Measurements from ENCODE around the gene ERP44.
"Not testable (repeated sequence)": the region's sequence is repeated elsewhere in the genome, so short reads cannot be mapped to it uniquely, and the experiment has no call there.

Gene ERP44

DNA sequence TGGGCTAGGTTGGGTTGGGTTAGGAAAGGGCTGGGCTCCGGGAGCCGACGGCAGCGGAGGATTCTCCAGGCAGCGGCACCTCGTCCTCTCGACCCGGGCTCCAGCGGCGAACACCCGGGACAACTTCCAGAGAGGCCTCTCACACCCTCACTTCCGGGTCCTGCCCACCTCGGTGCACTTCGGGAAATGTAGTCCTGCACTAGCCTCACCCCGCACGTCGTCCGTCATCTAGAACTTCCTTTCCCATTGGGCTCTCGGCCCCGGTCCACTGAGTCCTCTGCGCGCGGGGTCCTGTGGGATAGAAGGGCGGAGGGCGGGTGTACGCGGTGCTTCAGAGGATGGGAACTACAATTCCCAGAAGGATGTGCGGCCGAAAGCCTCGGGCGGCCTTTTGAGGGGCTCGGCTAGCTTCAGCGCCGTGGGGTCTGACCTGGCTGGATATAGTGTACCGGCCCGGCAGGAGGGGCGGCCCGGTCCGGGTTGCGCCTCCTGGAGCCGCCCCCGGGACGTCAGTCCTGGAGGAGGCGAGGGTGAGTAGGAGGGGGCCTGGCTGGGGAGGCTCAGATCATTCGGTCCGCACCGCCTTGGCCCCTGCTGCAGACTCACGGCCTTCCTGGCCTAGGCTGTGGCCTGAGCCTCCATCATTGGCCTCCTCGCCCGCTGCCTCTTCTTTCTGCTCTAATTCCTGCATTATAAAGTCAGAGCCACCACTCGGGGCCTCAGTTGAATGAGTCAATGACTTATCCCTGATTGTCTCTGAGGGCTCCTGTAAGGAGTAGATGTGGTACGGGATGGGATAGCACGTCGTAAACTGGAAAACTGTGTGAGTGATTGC is at the start of gene ERP44, which contains the start of gene INVS:
TSS of gene ERP44 (minus strand) at position 114 of the 835 bp plus-strand sequence. CDS start 160 bp downstream, outside the sequence.
TSS of gene INVS (plus strand) at position 357 of the 835 bp plus-strand sequence. CDS start 5,279 bp downstream, outside the sequence.
- DNase-seq = peak; percentile 98

GRCh38 chr9:100145976-100146375 is 47.2 kb upstream of the ERP44 start:
- not testable (repeated sequence) for DNase-seq

GRCh38 chr9:100145167-100145934 is 46.6 kb upstream of the ERP44 start:
- not testable (repeated sequence) for DNase-seq

DNA sequence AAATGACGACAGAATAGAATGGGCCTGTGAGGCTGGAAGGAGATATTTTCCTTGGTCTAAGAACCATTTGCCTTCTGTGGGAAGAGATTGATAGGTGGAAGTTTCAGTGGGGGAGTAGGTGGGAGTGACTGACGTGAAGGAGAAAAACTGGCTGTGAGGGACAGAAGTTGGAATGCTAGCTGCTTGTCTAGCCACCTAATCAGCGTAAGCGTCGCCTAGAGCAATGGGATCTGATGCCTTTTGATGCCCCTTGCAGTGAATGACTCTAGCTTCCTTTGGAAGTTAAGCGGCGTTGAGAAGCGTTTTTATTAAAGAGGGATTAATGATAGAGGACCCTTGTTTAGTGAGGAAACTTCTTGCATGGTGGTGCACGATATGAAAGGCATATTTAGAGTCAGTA is 43.1 kb upstream of the ERP44 start:
- not testable (repeated sequence) for DNase-seq

DNA sequence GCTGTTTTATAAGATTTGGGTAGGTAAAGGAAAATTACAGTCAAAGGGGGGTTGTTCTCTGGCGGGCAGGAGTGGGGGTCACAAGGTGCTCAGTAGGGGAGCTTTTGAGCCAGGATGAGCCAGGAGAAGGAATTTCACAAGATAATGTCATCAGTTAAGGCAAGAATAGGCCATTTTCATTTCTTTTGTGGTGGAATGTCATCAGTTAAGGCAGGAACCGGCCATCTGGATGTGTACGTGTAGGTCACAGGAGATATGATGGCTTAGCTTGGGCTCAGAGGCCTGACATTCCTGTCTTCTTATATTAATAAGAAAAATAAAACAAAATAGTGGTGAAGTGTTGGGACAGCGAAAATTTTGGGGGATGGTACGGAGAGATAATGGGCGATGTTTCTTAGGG is 41.5 kb upstream of the ERP44 start:
- DNase-seq = not testable (repeated sequence)

DNA sequence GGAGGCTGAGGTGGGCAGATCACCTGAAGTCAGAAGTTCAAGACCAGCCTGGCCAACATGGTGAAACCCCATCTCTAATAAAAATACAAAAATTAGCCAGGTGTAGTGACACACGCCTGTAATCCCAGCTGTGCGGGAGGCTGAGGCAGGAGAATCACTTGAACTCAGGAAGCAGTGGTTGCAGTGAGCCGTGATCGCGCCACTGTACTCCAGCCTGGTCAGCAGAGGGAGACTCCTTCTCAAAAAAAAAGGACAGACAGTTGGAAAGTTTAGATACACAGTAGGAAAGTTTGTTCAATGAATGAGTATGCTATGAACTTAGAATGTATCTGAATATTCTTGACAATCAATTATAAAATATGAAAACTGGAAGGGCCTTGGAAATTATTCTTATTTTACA is 38.0 kb upstream of the ERP44 start:
- not testable (repeated sequence) for DNase-seq

GRCh38 chr9:100134731-100135130 is 35.9 kb upstream of the ERP44 start:
- DNase-seq = no peak

GRCh38 chr9:100131875-100132430 is 33.2 kb upstream of the ERP44 start:
- no peak for DNase-seq

GRCh38 chr9:100131216-100131615 is 32.4 kb upstream of the ERP44 start:
- DNase-seq = no peak

- DNase-seq = no peak
Measured at GRCh38 chr9:100129772-100130171, 31.0 kb upstream of the ERP44 start.

DNA sequence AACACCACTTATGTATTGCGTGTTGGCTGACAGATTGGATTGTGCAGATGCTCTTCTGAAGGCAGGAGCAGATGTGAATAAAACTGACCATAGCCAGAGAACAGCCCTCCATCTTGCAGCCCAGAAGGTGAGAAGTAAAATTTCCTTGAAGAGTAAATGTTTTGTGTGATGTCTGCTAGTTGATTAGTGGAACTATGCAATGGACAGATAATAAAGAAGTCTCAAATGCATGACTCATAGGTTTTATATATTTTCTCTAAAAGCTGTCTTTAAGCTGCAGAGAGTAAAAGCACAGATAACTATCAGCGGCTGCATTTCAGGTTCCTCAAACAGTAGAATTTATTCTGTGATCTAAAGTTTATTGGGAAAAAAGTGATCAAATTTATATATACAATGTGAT is 27.6 kb upstream of the ERP44 start:
- DNase-seq = no peak

DNA sequence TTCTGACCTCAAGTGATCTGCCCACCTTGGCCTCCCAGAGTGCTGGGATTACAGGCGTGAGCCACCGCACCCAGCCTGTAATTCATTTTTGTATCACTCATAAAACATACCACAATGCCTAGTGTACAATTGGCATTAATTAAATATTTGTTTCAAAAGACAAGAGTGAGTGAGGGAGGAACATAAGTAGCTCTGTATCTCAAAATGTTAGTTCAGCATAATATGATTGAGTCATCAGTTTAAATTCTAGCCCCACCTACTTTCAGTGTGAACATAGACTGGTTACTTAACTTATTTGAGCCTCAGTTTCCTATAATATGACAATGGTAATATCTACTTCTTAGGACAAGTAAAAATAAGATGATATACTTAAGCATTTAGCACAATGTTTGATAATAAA is 27.1 kb upstream of the ERP44 start:
- DNase-seq = no peak

DNA sequence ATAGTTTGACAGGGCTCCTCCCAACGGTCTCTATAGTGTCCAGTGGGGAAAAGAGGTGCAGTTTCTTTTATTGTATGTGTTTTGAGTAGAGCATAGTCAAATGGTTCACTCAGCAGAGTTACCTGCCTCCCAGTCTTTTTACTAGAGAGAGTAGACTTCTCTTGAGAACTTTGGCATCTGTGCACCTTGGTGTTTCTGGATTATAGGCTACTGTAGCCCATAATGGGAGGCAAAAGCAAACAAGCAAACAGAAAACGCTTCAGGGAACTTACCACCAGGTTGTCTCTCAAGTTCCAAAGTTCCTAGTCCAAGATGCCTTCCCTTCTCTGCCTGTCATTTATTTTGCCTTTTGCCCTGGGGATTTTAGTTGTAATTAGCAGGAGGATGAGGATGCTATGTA is 26.4 kb upstream of the ERP44 start:
- no peak for DNase-seq

DNA sequence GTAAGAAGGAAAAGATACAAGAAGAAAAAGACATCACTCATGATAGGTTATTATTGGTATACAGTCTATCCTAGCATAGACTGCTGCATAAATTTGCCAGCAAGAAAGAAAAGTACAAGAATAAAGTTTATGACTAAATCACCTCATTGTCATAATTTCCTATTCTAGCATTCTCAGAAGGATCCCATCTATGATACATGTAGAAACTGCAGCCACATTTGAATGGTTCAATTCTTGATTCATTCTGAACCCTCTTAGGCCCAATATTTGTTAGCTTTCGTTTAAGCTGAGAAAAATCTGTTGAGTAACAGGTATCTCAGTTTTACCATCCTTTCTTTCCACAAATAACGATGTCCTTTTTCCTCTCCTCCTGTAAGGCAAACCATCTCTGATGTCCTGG is 21.5 kb upstream of the ERP44 start:
- DNase-seq = no peak

- no peak for DNase-seq
Measured at GRCh38 chr9:100117316-100117715, 18.5 kb upstream of the ERP44 start.

DNA sequence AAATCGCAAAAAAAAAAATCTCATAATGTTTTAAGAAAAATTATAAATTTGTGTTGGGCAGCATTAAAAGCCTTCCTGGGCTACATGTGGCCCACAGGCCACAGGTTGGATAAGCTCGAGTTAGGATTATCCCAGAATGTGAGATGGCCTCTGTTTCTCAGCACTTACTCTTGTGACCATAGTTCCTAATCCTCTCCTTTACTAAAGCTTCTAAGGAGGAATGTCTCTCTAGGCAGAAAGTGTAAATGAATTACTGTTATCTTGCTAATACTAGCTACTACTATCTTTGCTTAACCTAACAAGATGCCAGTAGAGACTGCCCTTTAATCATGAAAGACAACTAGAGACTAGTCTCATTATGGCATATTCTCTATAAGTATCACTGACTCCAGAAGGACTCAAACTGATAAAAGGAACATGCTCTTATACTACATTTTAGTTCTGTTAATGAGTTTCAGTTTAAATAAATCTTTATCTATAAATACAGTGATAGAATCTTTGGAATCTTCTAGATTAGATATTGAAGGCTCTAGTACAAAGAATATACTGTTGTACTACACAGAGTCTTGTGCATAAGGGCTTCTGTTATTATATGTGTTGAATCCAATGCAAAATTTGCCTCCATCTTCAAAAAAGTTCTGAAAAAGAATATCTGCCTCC is 14.0 kb upstream of the ERP44 start:
- DNase-seq = no peak

- DNase-seq = no peak
Measured at GRCh38 chr9:100111235-100111634, 12.4 kb upstream of the ERP44 start.

GRCh38 chr9:100108559-100108958 is 9.8 kb upstream of the ERP44 start:
- no peak for DNase-seq

- no peak for DNase-seq
Measured at GRCh38 chr9:100106616-100107015, 7.8 kb upstream of the ERP44 start.

GRCh38 chr9:100105861-100106260 is 7.1 kb upstream of the ERP44 start:
- no peak for DNase-seq

DNA sequence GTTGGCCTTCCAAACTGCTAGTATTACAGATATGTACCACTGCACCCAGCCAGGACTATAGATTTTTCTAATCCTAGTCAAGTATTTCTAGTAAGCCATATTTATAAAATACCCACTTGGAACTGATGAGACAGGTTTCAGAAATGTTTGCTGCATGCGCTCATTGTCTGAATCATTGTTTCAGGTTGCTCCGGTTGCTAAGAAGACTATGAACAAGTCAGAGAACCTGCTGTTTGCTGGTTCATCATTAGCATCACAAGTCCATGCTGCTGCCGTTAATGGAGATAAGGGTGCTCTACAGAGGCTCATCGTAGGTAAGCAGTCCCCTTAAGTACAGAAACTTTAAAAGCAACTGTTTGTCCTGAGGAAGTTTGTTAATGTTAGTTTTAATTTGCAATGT is 5.5 kb upstream of the ERP44 start:
- no peak for DNase-seq

GRCh38 chr9:100101608-100102007 is 2.8 kb upstream of the ERP44 start:
- DNase-seq = no peak

DNA sequence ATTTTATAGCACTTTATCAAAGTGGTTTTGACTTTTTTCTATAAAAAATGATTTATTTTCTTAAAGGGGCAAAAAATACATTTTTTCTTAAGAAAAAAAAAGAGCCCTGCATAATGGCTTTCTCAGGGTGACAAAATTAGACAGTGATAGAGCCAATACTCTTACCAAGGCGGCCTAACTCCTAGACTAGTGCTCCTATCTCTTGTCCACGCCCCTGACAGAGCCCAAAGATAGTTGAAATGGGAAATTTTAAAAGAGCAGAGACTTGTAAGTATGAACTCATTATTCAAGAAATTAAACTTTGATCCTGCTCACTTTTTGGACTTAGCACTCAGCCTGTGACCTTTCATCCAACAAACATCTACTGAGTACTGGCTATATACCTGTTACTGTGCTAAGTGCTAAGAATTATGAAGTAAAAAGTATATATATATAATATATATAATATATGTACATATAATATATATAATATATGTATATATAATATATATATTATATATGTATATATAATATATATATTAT is 1.4 kb upstream of the ERP44 start:
- DNase-seq = no peak
